ENCODE results near the gene LLGL1. TPM values are rescaled to one million over a fixed set of nuclear protein-coding genes. Genes with fewer than 3 reads are reported as not detected.

Gene LLGL1
- 46.8 and 65.0 TPM in 2 replicates for total RNA-seq

GRCh38 chr17:18225121-18225641, at the start of gene LLGL1:
Gene LLGL1 (plus strand): TSS chr17:18225635. CDS start chr17:18225683, 48 bp downstream.

DNA sequence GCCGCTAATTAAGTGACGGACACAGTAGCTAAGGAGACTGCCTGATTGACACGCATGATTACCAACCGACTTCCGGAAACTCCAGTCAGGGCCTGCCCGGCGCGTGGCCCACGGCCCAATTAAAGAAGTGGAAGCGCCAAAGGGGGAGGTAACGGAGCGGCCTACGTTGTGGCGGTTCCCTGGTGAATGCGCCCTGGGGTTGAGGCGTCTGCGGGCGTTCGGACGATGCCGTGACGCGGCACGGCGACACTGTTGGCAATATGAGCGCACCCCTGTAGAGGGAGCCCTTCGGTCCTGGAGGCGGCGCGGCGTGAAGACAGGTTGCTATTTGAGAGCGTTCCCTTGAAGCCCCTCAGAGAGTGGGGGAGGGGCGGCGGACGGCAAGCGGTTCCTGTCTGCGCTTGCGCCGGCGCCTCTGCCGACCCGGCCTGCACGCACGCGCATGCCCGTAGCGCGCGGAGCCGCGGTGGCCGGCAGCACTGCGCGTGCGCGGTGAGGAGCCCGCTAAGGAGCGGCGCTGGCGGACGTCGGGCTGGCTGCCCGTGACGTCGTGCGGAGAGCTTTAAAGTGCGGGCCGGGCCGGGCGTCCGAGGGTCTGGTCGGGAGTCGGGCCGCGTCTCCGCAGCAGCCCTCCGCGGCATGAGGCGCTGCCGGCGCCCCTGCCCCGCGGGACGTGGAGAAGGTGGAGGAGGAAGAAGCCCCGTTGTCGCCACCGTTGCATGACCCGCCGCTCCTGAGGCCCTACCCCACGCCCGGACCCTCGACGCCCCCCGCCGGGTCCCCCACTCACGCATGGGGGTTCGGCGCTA, 41.9 kb upstream of the LLGL1 start, which contains the start of gene ALKBH5:
ALKBH5 (plus strand) TSS at position 495 of the 809 bp plus-strand sequence. CDS start 416 bp downstream, outside the sequence.

GRCh38 chr17:18258356-18259038, 33.1 kb downstream of the LLGL1 start, which contains the start of gene FLII:
Gene FLII (minus strand): TSS chr17:18258738. CDS start chr17:18258690, 48 bp downstream.

DNA sequence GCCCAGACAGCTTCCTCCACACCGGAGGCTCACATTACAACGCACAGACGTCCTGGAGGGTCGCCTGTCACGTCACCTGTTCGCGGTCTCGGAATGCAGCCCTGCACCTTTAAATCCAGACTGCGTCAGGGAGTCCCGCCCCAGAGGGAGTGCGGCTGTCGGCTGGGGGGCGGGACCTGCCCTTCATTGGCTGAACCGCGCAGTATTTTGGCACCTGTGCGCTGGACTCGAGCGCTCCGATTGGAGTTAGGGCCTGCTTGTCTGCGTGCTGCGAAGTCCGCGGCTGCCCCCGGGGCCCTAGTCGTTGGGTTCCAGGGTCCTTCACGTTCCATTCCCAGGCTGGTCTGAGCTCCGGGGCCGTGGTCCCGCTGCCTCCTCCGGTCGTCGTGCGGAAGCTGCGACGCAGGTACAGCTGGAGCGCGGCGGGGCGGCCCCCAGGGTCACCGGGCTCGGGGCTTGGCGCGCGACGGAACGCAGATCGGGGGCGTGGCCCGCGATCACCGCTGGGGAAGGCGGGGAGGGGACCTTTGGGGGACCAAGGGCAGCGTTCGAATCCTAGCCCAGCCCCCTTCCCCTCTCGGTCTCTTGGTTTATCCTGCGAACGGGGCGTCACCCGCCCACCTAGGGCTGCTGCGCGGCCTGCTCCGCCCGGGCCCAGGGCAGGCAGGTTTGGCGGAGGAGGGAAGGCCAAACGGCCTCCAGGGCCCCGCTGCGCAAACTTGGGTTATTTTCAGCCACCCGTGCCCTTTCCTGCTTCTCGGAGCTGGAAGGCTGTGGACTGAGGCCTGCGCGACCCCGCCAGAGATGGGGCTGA, 35.1 kb downstream of the LLGL1 start, which contains the start of gene MIEF2:
MIEF2 (plus strand) TSS at position 331 of the 814 bp plus-strand sequence. CDS start 2,059 bp downstream, outside the sequence.

Other genes starting within 250 kb of the LLGL1 start
- gene ATPAF2, start 186.5 kb upstream of the LLGL1 start, total RNA-seq: 15.1 and 18.0 TPM in 2 replicates
- 7.1 and 12.6 TPM in 2 replicates for gene GID4, start 186.2 kb upstream of the LLGL1 start, total RNA-seq
- gene DRG2, start 137.7 kb upstream of the LLGL1 start, total RNA-seq: 43.3 and 47.6 TPM in 2 replicates
- 2.2 and 3.6 TPM in 2 replicates for gene MYO15A, start 116.9 kb upstream of the LLGL1 start, total RNA-seq
- gene ALKBH5, start 41.8 kb upstream of the LLGL1 start, total RNA-seq: 95.6 and 148 TPM in 2 replicates
- gene FLII, start 33.1 kb downstream of the LLGL1 start, total RNA-seq: 371 and 453 TPM in 2 replicates
- gene MIEF2, start 35.0 kb downstream of the LLGL1 start, total RNA-seq: 21.3 and 30.5 TPM in 2 replicates
- gene TOP3A, start 89.4 kb downstream of the LLGL1 start, total RNA-seq: 18.5 and 29.5 TPM in 2 replicates
- 18.5 and 27.1 TPM in 2 replicates for gene SMCR8, start 89.7 kb downstream of the LLGL1 start, total RNA-seq
- 7.4 and 19.9 TPM in 2 replicates for gene SHMT1, start 137.9 kb downstream of the LLGL1 start, total RNA-seq
- gene EVPLL, start 152.1 kb downstream of the LLGL1 start, total RNA-seq: not detected in 2 replicates